ENCODE results near the gene TTLL3.

Gene TTLL3

GRCh38 chr3:9825451-9826040 lies 15.5 kb downstream of the TTLL3 start:
- no peak for DNase-seq (ENCODE audit: low read depth)
- no peak overlapping the region for H3K4me3 ChIP-seq (ENCODE audit: low read depth, low read length)
- no peak for TF ChIP-seq CTCF (IDR thresholded peaks at IDR 0.05; ENCODE audit: low read depth, low read length, missing control alignments)

- no peak overlapping the region for H3K4me3 ChIP-seq (ENCODE audit: low read depth, low read length)
- peak; percentile 48 for TF ChIP-seq CTCF (IDR thresholded peaks at IDR 0.05; ENCODE audit: low read depth, low read length, missing control alignments)
- no peak for DNase-seq (ENCODE audit: low read depth)
Observed at GRCh38 chr3:9826815-9827573, 16.9 kb downstream of the TTLL3 start.

GRCh38 chr3:9828801-9829755 lies 19.0 kb downstream of the TTLL3 start:
- DNase-seq (ENCODE audit: low read depth) = no peak
- no peak for TF ChIP-seq CTCF (IDR thresholded peaks at IDR 0.05; ENCODE audit: low read depth, low read length, missing control alignments)
- H3K4me3 ChIP-seq (ENCODE audit: low read depth, low read length) = no peak overlapping the region

- no peak overlapping the region for H3K4me3 ChIP-seq (ENCODE audit: low read depth, low read length)
- DNase-seq (ENCODE audit: low read depth) = no peak
- TF ChIP-seq CTCF (IDR thresholded peaks at IDR 0.05; ENCODE audit: low read depth, low read length, missing control alignments) = no peak
Observed at GRCh38 chr3:9831253-9831652, 21.2 kb downstream of the TTLL3 start.

- H3K4me3 ChIP-seq (ENCODE audit: low read depth, low read length) = no peak overlapping the region
- DNase-seq (ENCODE audit: low read depth) = no peak
- TF ChIP-seq CTCF (IDR thresholded peaks at IDR 0.05; ENCODE audit: low read depth, low read length, missing control alignments) = no peak
Observed at GRCh38 chr3:9833078-9833477, 23.0 kb downstream of the TTLL3 start.

- no peak for TF ChIP-seq CTCF (IDR thresholded peaks at IDR 0.05; ENCODE audit: low read depth, low read length, missing control alignments)
- H3K4me3 ChIP-seq (ENCODE audit: low read depth, low read length) = no peak overlapping the region
- DNase-seq (ENCODE audit: low read depth) = no peak
Observed at GRCh38 chr3:9834520-9835380, 24.7 kb downstream of the TTLL3 start.

Measured in GM12864 (cell line).